Fibroblast of lung (primary cell): ENCODE measurements around the gene PRPSAP2. TPM values are rescaled to one million over a fixed set of nuclear protein-coding genes. Genes with fewer than 3 reads are reported as not detected.
A peak's percentile ranks its signal among the peaks of the same experiment; 100 is the strongest.

ENCODE experiments used
- DNase-seq, 2 donors: peaks; one replicate each; pipeline versions ENCODE4 v3.0.0 to v3.0.0-alpha.2; 2010; ENCODE audit warnings: low read depth in 2 of 2
- H2AFZ ChIP-seq: 2 replicates; pipeline ENCODE4 v1.5.1; 2012; ENCODE audit warnings: low read length, control low read depth, inconsistent platforms
- H3K27ac ChIP-seq: 2 replicates; pipeline ENCODE4 v1.5.1; 2011; ENCODE audit warnings: low read length, control low read depth; ENCODE audit not compliant: insufficient read depth
- H3K27me3 ChIP-seq: 2 replicates; pipeline ENCODE4 v1.5.1; 2011; ENCODE audit warnings: mild to moderate bottlenecking, low read length; ENCODE audit not compliant: control insufficient read depth, insufficient read depth
- H3K36me3 ChIP-seq: 2 replicates; pipeline ENCODE4 v1.5.1; 2011; ENCODE audit warnings: low read length; ENCODE audit not compliant: control insufficient read depth, insufficient read depth
- H3K4me1 ChIP-seq: 2 replicates; pipeline ENCODE4 v1.5.1; 2011; ENCODE audit warnings: low read length; ENCODE audit not compliant: control insufficient read depth, insufficient read depth; ENCODE audit errors: extremely low read depth
- H3K4me2 ChIP-seq: 2 replicates; pipeline ENCODE4 v1.5.1; 2011; ENCODE audit warnings: low read length, control low read depth; ENCODE audit not compliant: insufficient read depth; ENCODE audit errors: extremely low read depth
- H3K4me3 ChIP-seq, 4 experiments: fragments of 200-600 bp in 1 of 4; sonication (generic) in 1 of 4; replicated peaks in 1 of 4; 2 replicates each; pipeline ENCODE4 v1.5.1; 2011 to 2016; ENCODE audit warnings: low read length in 4 of 4, low read depth in 3 of 4, mild to moderate bottlenecking in 3 of 4, control low read depth in 2 of 4, inconsistent platforms in 1 of 4, mixed read lengths in 1 of 4; ENCODE audit not compliant: insufficient read depth in 1 of 4; ENCODE audit errors: control extremely low read depth in 1 of 4
- H3K79me2 ChIP-seq: 2 replicates; pipeline ENCODE4 v1.5.1; 2012; ENCODE audit warnings: mild to moderate bottlenecking, low read length, inconsistent platforms; ENCODE audit not compliant: control insufficient read depth, insufficient read depth
- H3K9ac ChIP-seq: 2 replicates; pipeline ENCODE4 v1.5.1; 2011; ENCODE audit warnings: mild to moderate bottlenecking, low read length, control low read depth; ENCODE audit not compliant: insufficient read depth
- H3K9me3 ChIP-seq: 2 replicates; pipeline ENCODE4 v1.5.1; 2012; ENCODE audit warnings: low read depth, low read length; ENCODE audit not compliant: control insufficient read depth, insufficient read depth
- H4K20me1 ChIP-seq: 2 replicates; pipeline ENCODE4 v1.5.1; 2011; ENCODE audit warnings: low read length; ENCODE audit not compliant: control insufficient read depth, insufficient read depth; ENCODE audit errors: extremely low read depth
- EZH2 ChIP-seq: IDR thresholded peaks from 2 replicates; pipeline ENCODE4 v1.5.1; 2012; ENCODE audit warnings: low read length, control low read depth, mild to moderate bottlenecking; ENCODE audit errors: missing control alignments
- polyA plus RNA-seq, 2 donors: library from polyadenylated mRNA; depleted of rRNA in 1 of 2; stranded (reverse) in 1 of 2; unstranded in 1 of 2; fragments of >200 nt; gene quantifications; 2 replicates each; pipeline ENCODE4 v1.2.1, GENCODE V29; 2011 to 2012; ENCODE audit warnings: missing spikeins in 1 of 2
- total RNA-seq: library from RNA; depleted of rRNA; stranded (reverse); fragments of >200 nt; gene quantifications from 2 replicates; pipeline ENCODE4 v1.2.1, GENCODE V29; 2014
- TF ChIP-seq, protein P1 (sequence below), 2 donors: IDR thresholded peaks in 1 of 2; conservative IDR thresholded peaks in 1 of 2; 1 replicate in 1 of 2; 2 replicates in 1 of 2; pipeline ENCODE4 v1.5.1; 2011 to 2012; ENCODE audit warnings: low read length in 2 of 2, control low read depth in 1 of 2, inconsistent platforms in 1 of 2, low read depth in 1 of 2, mild to moderate bottlenecking in 1 of 2

PRPSAP2 gene
- total and polyA plus RNA-seq, 2 donors (not counting 1 experiment from before 2014, with no cell fraction given): 23.1 to 47.4 TPM

- H3K9me3 ChIP-seq: no peaks in the 10 kb centered on the region
- H3K27me3 ChIP-seq: no peaks in the 10 kb centered on the region
- no peaks in the 10 kb centered on the region for H3K36me3 ChIP-seq
- H3K4me1 ChIP-seq: peaks cover 2% of the 10 kb centered on the region
- no peak for TF ChIP-seq EZH2
- TF ChIP-seq, protein P1, sequence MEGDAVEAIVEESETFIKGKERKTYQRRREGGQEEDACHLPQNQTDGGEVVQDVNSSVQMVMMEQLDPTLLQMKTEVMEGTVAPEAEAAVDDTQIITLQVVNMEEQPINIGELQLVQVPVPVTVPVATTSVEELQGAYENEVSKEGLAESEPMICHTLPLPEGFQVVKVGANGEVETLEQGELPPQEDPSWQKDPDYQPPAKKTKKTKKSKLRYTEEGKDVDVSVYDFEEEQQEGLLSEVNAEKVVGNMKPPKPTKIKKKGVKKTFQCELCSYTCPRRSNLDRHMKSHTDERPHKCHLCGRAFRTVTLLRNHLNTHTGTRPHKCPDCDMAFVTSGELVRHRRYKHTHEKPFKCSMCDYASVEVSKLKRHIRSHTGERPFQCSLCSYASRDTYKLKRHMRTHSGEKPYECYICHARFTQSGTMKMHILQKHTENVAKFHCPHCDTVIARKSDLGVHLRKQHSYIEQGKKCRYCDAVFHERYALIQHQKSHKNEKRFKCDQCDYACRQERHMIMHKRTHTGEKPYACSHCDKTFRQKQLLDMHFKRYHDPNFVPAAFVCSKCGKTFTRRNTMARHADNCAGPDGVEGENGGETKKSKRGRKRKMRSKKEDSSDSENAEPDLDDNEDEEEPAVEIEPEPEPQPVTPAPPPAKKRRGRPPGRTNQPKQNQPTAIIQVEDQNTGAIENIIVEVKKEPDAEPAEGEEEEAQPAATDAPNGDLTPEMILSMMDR (conservative IDR thresholded peaks at IDR 0.05 in 1 of 2, IDR thresholded peaks at IDR 0.05 in 1 of 2; ENCODE audit: low read depth in 1 of 2, low read length in 2 of 2): no peak
- peak overlapping the region; percentile 2 for H3K27ac ChIP-seq
- DNase-seq: no peak
- peak overlapping the region; percentile 65 for H2AFZ ChIP-seq
- H3K4me3 ChIP-seq: peak overlapping the region; percentile 42 to 100 (median 72)
- H3K79me2 ChIP-seq: peaks cover 3% of the 10 kb centered on the region
- H3K4me2 ChIP-seq: peak overlapping the region; percentile 90
- no peak overlapping the region for H3K9ac ChIP-seq
- H4K20me1 ChIP-seq: no peaks in the 10 kb centered on the region
Observed at GRCh38 chr17:18856570-18856915, 1.4 kb upstream of the PRPSAP2 start.

DNA sequence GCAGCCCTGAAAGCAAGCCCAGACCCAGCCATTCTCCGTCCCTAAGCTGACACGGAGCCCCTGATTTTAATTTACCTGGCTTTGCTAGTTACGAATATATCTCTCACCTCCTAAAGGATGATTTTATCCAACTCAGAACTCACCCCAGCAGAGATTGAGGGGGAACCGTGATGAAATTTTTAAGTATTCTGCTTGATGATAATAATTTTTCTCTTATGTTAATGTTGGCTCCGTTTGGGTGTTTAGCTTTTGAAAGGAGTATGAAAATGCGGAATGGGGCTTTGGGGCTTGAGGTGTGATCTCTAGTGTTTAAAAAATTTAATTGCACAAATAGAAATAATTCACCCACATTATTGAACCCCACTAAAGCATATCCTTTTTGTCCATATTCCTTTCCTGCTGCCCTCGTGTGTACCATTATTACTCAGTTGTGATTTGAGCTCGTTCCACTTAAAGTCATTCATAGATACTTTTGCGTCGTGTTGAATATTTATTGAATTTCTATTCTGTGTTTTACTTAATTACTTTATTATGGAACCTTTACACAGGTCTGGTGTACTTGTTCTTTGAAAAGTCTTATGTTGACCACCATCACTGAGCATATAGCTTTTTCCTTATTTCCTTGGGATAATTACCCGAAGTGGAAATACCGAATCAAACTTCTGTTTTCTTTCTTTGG lies 775 bp downstream of the PRPSAP2 start:
- Histone ChIP-seq H3K79me2 (peaks cover 13% of the 10 kb centered on the region), H4K20me1 (no peaks in the 10 kb centered on the region), H2AFZ (peak overlapping the region; percentile 53), H3K27me3 (no peaks in the 10 kb centered on the region), H3K36me3 (no peaks in the 10 kb centered on the region), H3K27ac (peak overlapping the region; percentile 64), H3K9ac (peak overlapping the region; percentile 74), H3K4me2 (peak overlapping the region; percentile 79), H3K4me3 (peak overlapping the region; percentile 62 to 82 (median 70)), H3K4me1 (peaks cover 2% of the 10 kb centered on the region), H3K9me3 (no peaks in the 10 kb centered on the region)
- TF ChIP-seq, protein P1 (conservative IDR thresholded peaks at IDR 0.05 in 1 of 2, IDR thresholded peaks at IDR 0.05 in 1 of 2; ENCODE audit: low read depth in 1 of 2, low read length in 2 of 2): no peak
- TF ChIP-seq EZH2: no peak
- no peak for DNase-seq

- Histone ChIP-seq H3K4me2 (peak overlapping the region; percentile 79), H3K4me3 (peak overlapping the region; percentile 62 to 82 (median 70))
- DNase-seq: peak; percentile 43 to 74
Observed at GRCh38 chr17:18859256-18859655, 1.3 kb downstream of the PRPSAP2 start.

More at GRCh38 chr17:18859256-18859655, 1.3 kb downstream of the PRPSAP2 start:
- H3K79me2 ChIP-seq: peaks cover 13% of the 10 kb centered on the region
- TF ChIP-seq EZH2: no peak
- TF ChIP-seq, protein P1 (conservative IDR thresholded peaks at IDR 0.05 in 1 of 2, IDR thresholded peaks at IDR 0.05 in 1 of 2; ENCODE audit: low read depth in 1 of 2, low read length in 2 of 2): no peak
- H3K9ac ChIP-seq: no peak overlapping the region
- no peak overlapping the region for H3K27ac ChIP-seq
- no peak overlapping the region for H2AFZ ChIP-seq
- H3K4me1 ChIP-seq: peaks cover 2% of the 10 kb centered on the region
- no peaks in the 10 kb centered on the region for H4K20me1 ChIP-seq
- no peaks in the 10 kb centered on the region for H3K9me3 ChIP-seq
- no peaks in the 10 kb centered on the region for H3K36me3 ChIP-seq
- H3K27me3 ChIP-seq: no peaks in the 10 kb centered on the region
